Ishikawa (cell line): ENCODE data around the gene CDK6.

Experiments
- FOXM1 ChIP-seq: IDR thresholded peaks from 2 replicates; pipeline ENCODE4 v1.6.1; 2012; ENCODE audit warnings: low read depth, borderline replicate concordance
- TAF1 ChIP-seq: IDR thresholded peaks from 2 replicates; pipeline ENCODE4 v1.6.1; 2012; ENCODE audit warnings: low read depth, mild to moderate bottlenecking
- YY1 ChIP-seq: IDR thresholded peaks from 2 replicates; pipeline ENCODE4 v1.6.1; 2012; ENCODE audit warnings: low read depth
- TF ChIP-seq, protein P1 (sequence below): IDR thresholded peaks from 2 replicates; pipeline ENCODE4 v1.6.1; 2012; ENCODE audit warnings: low read depth, mild to moderate bottlenecking

DNA sequence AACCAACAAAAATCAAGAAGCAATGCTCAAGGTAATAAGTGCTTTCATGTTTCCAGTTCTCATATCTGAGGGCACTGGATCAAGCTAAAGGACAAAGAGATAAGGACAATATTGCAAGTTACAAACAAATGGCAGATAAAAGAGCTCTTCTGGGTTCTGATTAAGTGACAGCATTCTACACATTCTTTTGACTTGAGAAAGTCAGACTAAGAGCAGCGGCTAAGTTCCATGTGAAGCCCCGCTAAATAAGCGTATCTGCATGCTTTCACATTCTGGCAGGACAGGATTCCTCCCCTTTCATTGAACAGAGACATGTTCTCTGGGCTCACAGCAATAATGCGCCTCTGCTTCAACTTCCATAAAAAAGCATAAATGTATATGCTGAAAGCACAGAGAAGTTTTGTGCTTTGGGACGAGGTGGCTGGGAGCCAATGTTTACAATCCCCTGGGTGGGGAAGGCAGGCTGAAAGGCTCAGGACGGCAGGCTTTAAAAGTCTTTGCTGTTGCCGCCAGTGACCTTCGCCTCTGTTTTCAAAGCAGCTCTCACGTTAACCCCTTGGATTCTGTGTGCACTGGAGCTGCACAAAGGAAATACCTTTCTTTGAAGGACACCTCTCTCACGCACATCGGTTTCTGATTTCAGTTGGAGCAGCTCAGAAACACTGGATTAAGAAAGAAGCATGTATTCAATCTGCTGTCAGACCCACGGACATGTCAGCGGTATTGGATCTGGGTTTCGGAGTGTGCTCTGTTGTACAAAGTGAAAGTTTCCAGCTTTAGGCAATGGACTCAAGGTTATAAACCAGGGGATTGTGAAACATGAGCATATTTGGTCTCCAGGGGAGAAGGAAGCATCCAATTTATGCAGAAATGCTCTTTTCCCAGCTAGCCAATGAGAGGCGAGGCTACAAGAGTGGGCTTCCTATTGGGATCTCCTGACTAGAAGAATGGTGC, 140.8 kb downstream of the CDK6 start:
- TF ChIP-seq, protein P1, sequence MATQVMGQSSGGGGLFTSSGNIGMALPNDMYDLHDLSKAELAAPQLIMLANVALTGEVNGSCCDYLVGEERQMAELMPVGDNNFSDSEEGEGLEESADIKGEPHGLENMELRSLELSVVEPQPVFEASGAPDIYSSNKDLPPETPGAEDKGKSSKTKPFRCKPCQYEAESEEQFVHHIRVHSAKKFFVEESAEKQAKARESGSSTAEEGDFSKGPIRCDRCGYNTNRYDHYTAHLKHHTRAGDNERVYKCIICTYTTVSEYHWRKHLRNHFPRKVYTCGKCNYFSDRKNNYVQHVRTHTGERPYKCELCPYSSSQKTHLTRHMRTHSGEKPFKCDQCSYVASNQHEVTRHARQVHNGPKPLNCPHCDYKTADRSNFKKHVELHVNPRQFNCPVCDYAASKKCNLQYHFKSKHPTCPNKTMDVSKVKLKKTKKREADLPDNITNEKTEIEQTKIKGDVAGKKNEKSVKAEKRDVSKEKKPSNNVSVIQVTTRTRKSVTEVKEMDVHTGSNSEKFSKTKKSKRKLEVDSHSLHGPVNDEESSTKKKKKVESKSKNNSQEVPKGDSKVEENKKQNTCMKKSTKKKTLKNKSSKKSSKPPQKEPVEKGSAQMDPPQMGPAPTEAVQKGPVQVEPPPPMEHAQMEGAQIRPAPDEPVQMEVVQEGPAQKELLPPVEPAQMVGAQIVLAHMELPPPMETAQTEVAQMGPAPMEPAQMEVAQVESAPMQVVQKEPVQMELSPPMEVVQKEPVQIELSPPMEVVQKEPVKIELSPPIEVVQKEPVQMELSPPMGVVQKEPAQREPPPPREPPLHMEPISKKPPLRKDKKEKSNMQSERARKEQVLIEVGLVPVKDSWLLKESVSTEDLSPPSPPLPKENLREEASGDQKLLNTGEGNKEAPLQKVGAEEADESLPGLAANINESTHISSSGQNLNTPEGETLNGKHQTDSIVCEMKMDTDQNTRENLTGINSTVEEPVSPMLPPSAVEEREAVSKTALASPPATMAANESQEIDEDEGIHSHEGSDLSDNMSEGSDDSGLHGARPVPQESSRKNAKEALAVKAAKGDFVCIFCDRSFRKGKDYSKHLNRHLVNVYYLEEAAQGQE: no peak
- 0 out of 2 replicates have a peak, but pooled peaks have one; percentile 14 for TF ChIP-seq FOXM1
- no peak for TF ChIP-seq TAF1
- no peak for TF ChIP-seq YY1
